ENCODE results near the gene ABCB1.

DNA sequence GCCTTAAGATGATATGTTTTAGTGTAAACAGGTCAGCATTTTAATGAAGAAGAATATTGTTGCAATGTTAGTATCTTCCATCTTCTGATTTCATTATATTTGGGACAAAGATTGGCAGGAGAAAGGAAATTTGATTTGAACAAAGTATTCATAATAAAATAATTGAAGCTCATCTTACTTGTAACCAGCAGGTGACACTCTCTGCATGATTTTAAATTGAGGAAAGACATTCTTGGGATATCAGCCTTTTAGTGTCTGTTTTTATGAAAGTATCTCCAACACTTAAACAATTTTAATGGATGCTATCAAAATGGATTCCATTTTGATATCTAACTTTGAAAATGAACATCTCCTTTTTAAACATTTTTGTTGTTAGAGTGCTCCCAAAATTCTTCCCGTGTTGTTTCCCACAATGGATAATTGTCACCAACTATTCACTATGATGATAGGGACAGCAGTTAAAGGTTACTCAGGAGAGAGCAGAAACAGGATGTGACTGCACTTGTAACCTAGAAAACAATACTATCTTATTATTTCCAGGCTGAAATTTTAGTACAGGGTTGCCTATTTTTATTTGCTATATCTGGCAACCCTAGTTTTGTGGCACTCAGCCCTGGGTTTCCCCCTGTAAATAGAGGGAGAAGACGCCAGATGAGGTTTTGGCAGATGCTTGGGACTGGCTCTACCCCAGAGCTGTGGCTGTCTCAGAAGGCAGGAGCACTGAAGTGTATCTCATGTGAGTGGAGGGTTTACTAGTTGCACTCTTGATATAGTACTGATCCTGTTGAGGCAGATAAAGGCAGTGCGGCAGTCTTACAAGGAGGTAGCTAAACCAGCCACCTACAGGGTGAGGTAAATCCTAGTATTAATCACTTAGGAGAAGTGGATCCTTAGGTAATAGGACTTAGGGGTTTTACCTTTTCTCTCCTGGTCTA lies 94.2 kb downstream of the ABCB1 start:
- TF ChIP-seq, protein P1, sequence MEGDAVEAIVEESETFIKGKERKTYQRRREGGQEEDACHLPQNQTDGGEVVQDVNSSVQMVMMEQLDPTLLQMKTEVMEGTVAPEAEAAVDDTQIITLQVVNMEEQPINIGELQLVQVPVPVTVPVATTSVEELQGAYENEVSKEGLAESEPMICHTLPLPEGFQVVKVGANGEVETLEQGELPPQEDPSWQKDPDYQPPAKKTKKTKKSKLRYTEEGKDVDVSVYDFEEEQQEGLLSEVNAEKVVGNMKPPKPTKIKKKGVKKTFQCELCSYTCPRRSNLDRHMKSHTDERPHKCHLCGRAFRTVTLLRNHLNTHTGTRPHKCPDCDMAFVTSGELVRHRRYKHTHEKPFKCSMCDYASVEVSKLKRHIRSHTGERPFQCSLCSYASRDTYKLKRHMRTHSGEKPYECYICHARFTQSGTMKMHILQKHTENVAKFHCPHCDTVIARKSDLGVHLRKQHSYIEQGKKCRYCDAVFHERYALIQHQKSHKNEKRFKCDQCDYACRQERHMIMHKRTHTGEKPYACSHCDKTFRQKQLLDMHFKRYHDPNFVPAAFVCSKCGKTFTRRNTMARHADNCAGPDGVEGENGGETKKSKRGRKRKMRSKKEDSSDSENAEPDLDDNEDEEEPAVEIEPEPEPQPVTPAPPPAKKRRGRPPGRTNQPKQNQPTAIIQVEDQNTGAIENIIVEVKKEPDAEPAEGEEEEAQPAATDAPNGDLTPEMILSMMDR (IDR thresholded peaks at IDR 0.05; ENCODE audit: poor library complexity, severe bottlenecking), result peak; percentile 85
- TF ChIP-seq POLR2AphosphoS5 (IDR thresholded peaks at IDR 0.05), result no peak
- TF ChIP-seq RAD21 (conservative IDR thresholded peaks at IDR 0.05), result peak; percentile 87
- TF ChIP-seq, protein P2, sequence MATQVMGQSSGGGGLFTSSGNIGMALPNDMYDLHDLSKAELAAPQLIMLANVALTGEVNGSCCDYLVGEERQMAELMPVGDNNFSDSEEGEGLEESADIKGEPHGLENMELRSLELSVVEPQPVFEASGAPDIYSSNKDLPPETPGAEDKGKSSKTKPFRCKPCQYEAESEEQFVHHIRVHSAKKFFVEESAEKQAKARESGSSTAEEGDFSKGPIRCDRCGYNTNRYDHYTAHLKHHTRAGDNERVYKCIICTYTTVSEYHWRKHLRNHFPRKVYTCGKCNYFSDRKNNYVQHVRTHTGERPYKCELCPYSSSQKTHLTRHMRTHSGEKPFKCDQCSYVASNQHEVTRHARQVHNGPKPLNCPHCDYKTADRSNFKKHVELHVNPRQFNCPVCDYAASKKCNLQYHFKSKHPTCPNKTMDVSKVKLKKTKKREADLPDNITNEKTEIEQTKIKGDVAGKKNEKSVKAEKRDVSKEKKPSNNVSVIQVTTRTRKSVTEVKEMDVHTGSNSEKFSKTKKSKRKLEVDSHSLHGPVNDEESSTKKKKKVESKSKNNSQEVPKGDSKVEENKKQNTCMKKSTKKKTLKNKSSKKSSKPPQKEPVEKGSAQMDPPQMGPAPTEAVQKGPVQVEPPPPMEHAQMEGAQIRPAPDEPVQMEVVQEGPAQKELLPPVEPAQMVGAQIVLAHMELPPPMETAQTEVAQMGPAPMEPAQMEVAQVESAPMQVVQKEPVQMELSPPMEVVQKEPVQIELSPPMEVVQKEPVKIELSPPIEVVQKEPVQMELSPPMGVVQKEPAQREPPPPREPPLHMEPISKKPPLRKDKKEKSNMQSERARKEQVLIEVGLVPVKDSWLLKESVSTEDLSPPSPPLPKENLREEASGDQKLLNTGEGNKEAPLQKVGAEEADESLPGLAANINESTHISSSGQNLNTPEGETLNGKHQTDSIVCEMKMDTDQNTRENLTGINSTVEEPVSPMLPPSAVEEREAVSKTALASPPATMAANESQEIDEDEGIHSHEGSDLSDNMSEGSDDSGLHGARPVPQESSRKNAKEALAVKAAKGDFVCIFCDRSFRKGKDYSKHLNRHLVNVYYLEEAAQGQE (IDR thresholded peaks at IDR 0.05; ENCODE audit: borderline replicate concordance), result no peak
- TF ChIP-seq EP300 (conservative IDR thresholded peaks at IDR 0.05; ENCODE audit: poor library complexity, severe bottlenecking), result no peak
- no peak for TF ChIP-seq MXI1 (conservative IDR thresholded peaks at IDR 0.05; ENCODE audit: poor library complexity, severe bottlenecking)
- TF ChIP-seq TAF1 (IDR thresholded peaks at IDR 0.05; ENCODE audit: low read depth), result no peak
- no peak for TF ChIP-seq EZH2 (IDR thresholded peaks at IDR 0.05; ENCODE audit: borderline replicate concordance, insufficient read depth, low read length, poor library complexity, severe bottlenecking)
- peak; percentile 91 for TF ChIP-seq SMC3 (conservative IDR thresholded peaks at IDR 0.05; ENCODE audit: poor library complexity)

All from neural cell (in vitro differentiated cells).